H1 (cell line): ENCODE measurements around the gene SYNCRIP. TPM values are rescaled to one million over a fixed set of nuclear protein-coding genes. Genes with fewer than 3 reads are reported as not detected.

ENCODE experiments used
- CHD7 ChIP-seq: fragments of 300-600 bp; sonication (generic); IDR thresholded peaks from 2 replicates; pipeline ENCODE4 v1.7.1; 2012; ENCODE audit warnings: low read length, moderate library complexity, mild to moderate bottlenecking, inconsistent platforms; ENCODE audit not compliant: insufficient replicate concordance
- EP300 ChIP-seq, 2 experiments: IDR thresholded peaks; 1 replicate in 1 of 2; 2 replicates in 1 of 2; pipeline ENCODE4 v1.6.1; 2011 to 2012; ENCODE audit warnings: low read depth in 2 of 2, low read length in 2 of 2, mild to moderate bottlenecking in 2 of 2, borderline replicate concordance in 1 of 2, inconsistent platforms in 1 of 2, moderate library complexity in 1 of 2
- KDM4A ChIP-seq: IDR thresholded peaks from one replicate; pipeline ENCODE4 v1.7.1; 2012; ENCODE audit warnings: low read depth, mild to moderate bottlenecking, moderate library complexity, low read length, inconsistent platforms; ENCODE audit not compliant: severe bottlenecking
- NRF1 ChIP-seq: IDR thresholded peaks from 2 replicates; pipeline ENCODE4 v1.6.1; 2011; ENCODE audit warnings: mild to moderate bottlenecking, low read depth, low read length, improper control_type of control experiment
- POLR2A ChIP-seq, 2 experiments: IDR thresholded peaks; 1 replicate in 1 of 2; 2 replicates in 1 of 2; pipeline ENCODE4 v1.6.1; 2011; ENCODE audit warnings: low read depth in 2 of 2, low read length in 2 of 2, mild to moderate bottlenecking in 2 of 2; ENCODE audit errors: control extremely low read depth in 1 of 2
- YY1 ChIP-seq: IDR thresholded peaks from 2 replicates; pipeline ENCODE4 v1.6.1; 2011; ENCODE audit warnings: low read depth, mild to moderate bottlenecking, low read length
- polyA plus RNA-seq, 7 experiments: library from polyadenylated mRNA; depleted of rRNA in 3 of 7; stranded (reverse) in 5 of 7; unstranded in 2 of 7; fragments of >200 nt in 5 of 7; fragments of 200-250 nt in 2 of 7; gene quantifications; 1 replicate in 5 of 7; 2 replicates in 1 of 7; 4 replicates in 1 of 7; pipeline versions ENCODE4 v1.2.1 to v1.2.3, GENCODE V29; 2011 to 2013; ENCODE audit warnings: missing spikeins in 2 of 7, mixed read lengths in 2 of 7
- total RNA-seq: library from RNA; stranded (reverse); fragmentation: NEBNext Ultra II Directional; extraction: Animal tissue kit (Norgen Biotek cat#: 25700); gene quantifications from 2 replicates; pipeline ENCODE4 v1.2.1, GENCODE V29; 2021

SYNCRIP gene
- total and polyA plus RNA-seq, 2 of the 8 experiments (the other 6 are each of a cell fraction or from before 2014, with no cell fraction given) = 16.8 to 219 TPM

DNA sequence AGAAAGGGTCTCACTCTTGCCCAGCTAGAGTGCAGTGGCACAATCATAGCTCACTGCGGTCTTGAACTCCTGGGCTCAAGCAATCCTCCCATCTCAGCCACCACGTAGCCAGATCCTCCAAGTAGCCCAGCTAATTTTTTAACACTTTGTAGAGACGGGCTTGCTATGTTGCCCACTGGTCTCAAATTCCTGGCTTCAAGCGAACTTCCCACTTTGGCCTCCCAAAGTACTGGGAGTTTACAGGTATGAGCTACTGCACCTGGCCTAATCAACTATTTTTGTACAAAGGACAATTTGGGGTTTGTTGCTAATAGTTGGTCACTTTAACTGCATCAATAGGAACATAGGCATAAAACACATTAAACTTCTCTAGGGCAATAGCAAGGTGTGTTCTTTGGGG, 29.9 kb upstream of the SYNCRIP start (continued):
- TF ChIP-seq EP300 (IDR thresholded peaks at IDR 0.05; ENCODE audit: borderline replicate concordance in 1 of 2, low read depth in 2 of 2, low read length in 2 of 2) = no peak
- no peak for TF ChIP-seq KDM4A
- 0 out of 2 replicates have a peak, but pooled peaks have one; percentile 1 for TF ChIP-seq NRF1
- no peak for TF ChIP-seq YY1
- TF ChIP-seq CHD7 = no peak
- TF ChIP-seq POLR2A (IDR thresholded peaks at IDR 0.05; ENCODE audit: control extremely low read depth in 1 of 2, low read depth in 2 of 2, low read length in 2 of 2) = peak; percentile 8 to 29
